ENCODE data around the gene CERS6.

DNA sequence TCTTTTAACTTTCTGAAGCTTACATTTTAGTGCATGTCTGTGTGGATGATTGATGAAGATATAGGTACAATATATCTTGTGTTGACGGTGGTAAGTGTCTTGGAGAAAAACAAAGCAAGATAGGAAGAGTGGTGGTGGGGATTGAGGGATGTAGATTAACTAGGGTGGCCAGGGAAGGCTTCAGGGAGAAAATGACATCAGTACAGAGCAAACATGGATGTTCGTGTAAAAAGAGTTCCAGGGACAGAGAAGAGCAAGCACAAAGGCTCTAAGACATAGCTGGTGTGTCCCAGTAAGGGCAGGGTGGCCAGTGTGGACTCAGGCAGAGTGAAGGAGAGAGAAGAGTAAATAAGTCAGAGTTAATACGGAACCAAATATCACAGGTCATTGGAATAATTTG is 2.7 kb upstream of the CERS6 start:
- no peak for TF ChIP-seq POLR2AphosphoS5 (IDR thresholded peaks at IDR 0.05; ENCODE audit: insufficient read depth in 1 of 2, low read depth in 1 of 2)
- TF ChIP-seq, protein P1, sequence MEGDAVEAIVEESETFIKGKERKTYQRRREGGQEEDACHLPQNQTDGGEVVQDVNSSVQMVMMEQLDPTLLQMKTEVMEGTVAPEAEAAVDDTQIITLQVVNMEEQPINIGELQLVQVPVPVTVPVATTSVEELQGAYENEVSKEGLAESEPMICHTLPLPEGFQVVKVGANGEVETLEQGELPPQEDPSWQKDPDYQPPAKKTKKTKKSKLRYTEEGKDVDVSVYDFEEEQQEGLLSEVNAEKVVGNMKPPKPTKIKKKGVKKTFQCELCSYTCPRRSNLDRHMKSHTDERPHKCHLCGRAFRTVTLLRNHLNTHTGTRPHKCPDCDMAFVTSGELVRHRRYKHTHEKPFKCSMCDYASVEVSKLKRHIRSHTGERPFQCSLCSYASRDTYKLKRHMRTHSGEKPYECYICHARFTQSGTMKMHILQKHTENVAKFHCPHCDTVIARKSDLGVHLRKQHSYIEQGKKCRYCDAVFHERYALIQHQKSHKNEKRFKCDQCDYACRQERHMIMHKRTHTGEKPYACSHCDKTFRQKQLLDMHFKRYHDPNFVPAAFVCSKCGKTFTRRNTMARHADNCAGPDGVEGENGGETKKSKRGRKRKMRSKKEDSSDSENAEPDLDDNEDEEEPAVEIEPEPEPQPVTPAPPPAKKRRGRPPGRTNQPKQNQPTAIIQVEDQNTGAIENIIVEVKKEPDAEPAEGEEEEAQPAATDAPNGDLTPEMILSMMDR (IDR thresholded peaks at IDR 0.05): no peak
- TF ChIP-seq POLR2A (IDR thresholded peaks at IDR 0.05): no peak
